Central memory CD8-positive, alpha-beta T cell (primary cell): ENCODE results near the gene MAGEB4.
"Not testable (repeated sequence)": the region's sequence is repeated elsewhere in the genome, so short reads cannot be mapped to it uniquely, and the experiment has no call there.

Source experiments
- ATAC-seq: fragments of 150-1000 bp; cut with Tn5 transposase; replicated peaks from 2 replicates; pipeline ENCODE4 v1.10.0; 2022; ENCODE audit warnings: mild to moderate bottlenecking, moderate FRiP score, moderate number of reproducible peaks; ENCODE audit not compliant: poor library complexity, severe bottlenecking; ENCODE audit errors: extremely low read depth
- DNase-seq, 2 donors: peaks; one replicate each; pipeline ENCODE4 v3.0.0; 2021; ENCODE audit warnings: low spot score in 2 of 2
- H3K27ac Mint-ChIP-seq: one replicate; pipeline ENCODE4 v1.8.0; 2022; ENCODE audit warnings: low read depth, mild to moderate bottlenecking, moderate library complexity, mixed read lengths
- H3K27me3 Mint-ChIP-seq: one replicate; pipeline ENCODE4 v1.8.0; 2022; ENCODE audit warnings: mixed read lengths
- H3K36me3 Mint-ChIP-seq: one replicate; pipeline ENCODE4 v1.8.0; 2022; ENCODE audit warnings: mild to moderate bottlenecking, moderate library complexity, mixed read lengths; ENCODE audit not compliant: insufficient read depth
- H3K4me1 Mint-ChIP-seq: one replicate; pipeline ENCODE4 v1.8.0; 2022; ENCODE audit warnings: mixed read lengths
- H3K4me3 Mint-ChIP-seq: one replicate; pipeline ENCODE4 v1.8.0; 2022; ENCODE audit warnings: mild to moderate bottlenecking, moderate library complexity, mixed read lengths
- H3K9me3 Mint-ChIP-seq: one replicate; pipeline ENCODE4 v1.8.0; 2022; ENCODE audit warnings: mixed read lengths

The MAGEB4 gene

DNA sequence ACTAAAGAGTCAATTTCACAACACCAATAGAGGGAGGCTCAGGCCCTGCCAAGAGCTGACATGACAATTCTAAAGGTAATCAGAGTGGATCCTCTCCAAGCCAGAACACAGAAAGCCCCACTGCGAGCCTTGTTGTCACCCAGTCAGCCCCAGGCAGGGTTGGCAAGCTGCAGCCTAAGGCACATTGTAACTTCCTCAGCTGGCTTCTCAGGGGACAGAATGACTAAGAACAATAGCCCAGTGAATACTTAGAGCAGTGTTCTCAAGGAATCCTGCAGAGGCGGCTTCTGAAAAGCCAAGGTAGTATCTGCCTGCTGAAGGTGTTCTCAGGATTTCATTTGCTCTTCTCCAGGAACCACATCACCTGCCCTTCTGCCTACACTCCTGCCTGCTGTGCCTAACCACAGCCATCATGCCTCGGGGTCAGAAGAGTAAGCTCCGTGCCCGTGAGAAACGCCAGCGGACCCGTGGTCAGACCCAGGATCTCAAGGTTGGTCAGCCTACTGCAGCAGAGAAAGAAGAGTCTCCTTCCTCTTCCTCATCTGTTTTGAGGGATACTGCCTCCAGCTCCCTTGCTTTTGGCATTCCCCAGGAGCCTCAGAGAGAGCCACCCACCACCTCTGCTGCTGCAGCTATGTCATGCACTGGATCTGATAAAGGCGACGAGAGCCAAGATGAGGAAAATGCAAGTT lies at the start of gene MAGEB4:
MAGEB4 (plus strand) TSS at position 277 of the 692 bp plus-strand sequence; CDS start at position 413, 136 bp downstream.
- Mint-ChIP-seq H3K27me3 (no peaks in the 10 kb centered on the region), H3K27ac (no peak within 1 kb of the TSS), H3K36me3 (no peaks in the 10 kb centered on the region), H3K9me3 (peaks cover 5% of the 10 kb centered on the region), H3K4me1 (no peaks in the 10 kb centered on the region), H3K4me3 (no peak within 1 kb of the TSS)
- ATAC-seq = no peak
- DNase-seq = no peak

DNA sequence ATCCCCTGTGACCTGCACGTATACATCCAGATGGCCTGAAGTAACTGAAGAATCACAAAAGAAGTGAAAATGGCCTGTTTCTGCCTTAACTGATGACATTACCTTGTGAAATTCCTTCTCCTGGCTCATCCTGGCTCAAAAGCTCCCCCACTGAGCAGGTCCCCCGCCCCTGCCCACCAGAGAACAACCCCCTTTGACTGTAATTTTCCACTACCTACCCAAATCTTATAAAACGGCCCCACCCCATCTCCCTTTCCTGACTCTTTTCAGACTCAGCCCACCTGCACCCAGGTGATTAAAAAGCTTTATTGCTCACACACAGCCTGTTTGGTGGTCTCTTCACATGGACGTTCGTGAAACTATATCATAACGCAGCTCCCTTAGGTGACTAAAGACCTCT lies 47.9 kb upstream of the MAGEB4 start:
- H3K9me3 Mint-ChIP-seq, H3K27me3 Mint-ChIP-seq, H3K36me3 Mint-ChIP-seq, ATAC-seq, H3K4me1 Mint-ChIP-seq, DNase-seq, H3K27ac Mint-ChIP-seq, H3K4me3 Mint-ChIP-seq: not testable (repeated sequence)

DNA sequence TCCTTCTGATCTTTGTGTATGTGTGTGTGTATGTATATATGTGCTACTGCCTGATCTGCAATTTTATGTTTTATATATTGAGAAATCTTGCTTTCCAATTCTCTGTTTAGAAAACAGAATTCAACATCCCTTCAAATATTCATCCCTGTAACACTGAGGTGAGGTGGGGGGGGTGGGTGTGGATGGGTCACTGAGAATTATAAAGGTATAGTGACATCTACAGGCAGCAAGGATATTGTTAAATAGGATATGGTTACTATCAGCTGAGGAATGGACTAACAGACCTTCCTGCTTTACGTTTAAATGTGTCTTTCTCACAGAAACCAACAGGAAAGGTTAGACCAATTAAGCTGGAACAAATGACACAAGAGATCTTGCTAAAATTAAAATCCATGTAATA lies 45.5 kb upstream of the MAGEB4 start:
- ATAC-seq (no peak), DNase-seq (no peak)
- Mint-ChIP-seq H3K4me3 (no peak overlapping the region), H3K4me1 (no peaks in the 10 kb centered on the region), H3K9me3 (peaks cover 13% of the 10 kb centered on the region), H3K27me3 (no peaks in the 10 kb centered on the region), H3K36me3 (no peaks in the 10 kb centered on the region), H3K27ac (no peak overlapping the region)

GRCh38 chrX:30212172-30212571 lies 29.6 kb upstream of the MAGEB4 start:
- no peaks in the 10 kb centered on the region for H3K27me3 Mint-ChIP-seq
- H3K4me1 Mint-ChIP-seq = no peaks in the 10 kb centered on the region
- H3K4me3 Mint-ChIP-seq = no peak overlapping the region
- no peak for DNase-seq
- H3K9me3 Mint-ChIP-seq = no peaks in the 10 kb centered on the region
- H3K36me3 Mint-ChIP-seq = no peaks in the 10 kb centered on the region
- H3K27ac Mint-ChIP-seq = no peak overlapping the region
- no peak for ATAC-seq

- ATAC-seq = no peak
Measured at GRCh38 chrX:30215357-30215843, 26.4 kb upstream of the MAGEB4 start, which contains the start of gene MAGEB2. Gene MAGEB2 (plus strand): TSS chrX:30215563. CDS start chrX:30218581, 3,018 bp downstream.

DNA sequence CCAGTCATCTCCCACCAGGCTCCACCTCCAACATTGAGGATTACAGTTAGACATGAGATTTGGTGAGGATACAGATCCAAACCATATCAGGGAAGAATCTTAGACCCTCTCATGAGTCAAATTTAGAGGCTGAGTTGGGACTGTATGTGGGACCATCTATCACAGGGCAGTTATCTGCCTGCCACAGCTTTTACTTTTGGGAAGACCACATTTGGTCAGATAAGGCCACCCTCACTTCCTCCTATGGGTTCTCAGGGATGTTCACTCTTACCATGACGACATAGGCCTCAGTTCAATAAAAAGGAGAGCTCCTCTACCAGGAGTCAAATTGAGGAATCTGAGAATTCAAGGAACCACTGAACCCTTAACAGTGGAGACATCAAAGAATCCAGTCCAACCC lies 24.3 kb upstream of the MAGEB4 start:
- no peak for ATAC-seq
- no peaks in the 10 kb centered on the region for H3K4me1 Mint-ChIP-seq
- no peak overlapping the region for H3K27ac Mint-ChIP-seq
- H3K27me3 Mint-ChIP-seq = no peaks in the 10 kb centered on the region
- no peak for DNase-seq
- H3K9me3 Mint-ChIP-seq = no peaks in the 10 kb centered on the region
- no peaks in the 10 kb centered on the region for H3K36me3 Mint-ChIP-seq
- no peak overlapping the region for H3K4me3 Mint-ChIP-seq

More at GRCh38 chrX:30215357-30215843, 26.4 kb upstream of the MAGEB4 start, which contains the start of gene MAGEB2:
- Mint-ChIP-seq H3K4me3 (no peak within 1 kb of the TSS), H3K27ac (no peak within 1 kb of the TSS), H3K36me3 (no peaks in the 10 kb centered on the region), H3K9me3 (no peaks in the 10 kb centered on the region), H3K27me3 (no peaks in the 10 kb centered on the region), H3K4me1 (no peaks in the 10 kb centered on the region)
- no peak for DNase-seq

GRCh38 chrX:30219372-30219771 lies 22.4 kb upstream of the MAGEB4 start:
- no peak overlapping the region for H3K27ac Mint-ChIP-seq
- ATAC-seq (no peak), DNase-seq (no peak)
- no peaks in the 10 kb centered on the region for H3K9me3 Mint-ChIP-seq
- no peaks in the 10 kb centered on the region for H3K36me3 Mint-ChIP-seq
- H3K4me1 Mint-ChIP-seq = no peaks in the 10 kb centered on the region
- H3K4me3 Mint-ChIP-seq = no peak overlapping the region
- no peaks in the 10 kb centered on the region for H3K27me3 Mint-ChIP-seq

DNA sequence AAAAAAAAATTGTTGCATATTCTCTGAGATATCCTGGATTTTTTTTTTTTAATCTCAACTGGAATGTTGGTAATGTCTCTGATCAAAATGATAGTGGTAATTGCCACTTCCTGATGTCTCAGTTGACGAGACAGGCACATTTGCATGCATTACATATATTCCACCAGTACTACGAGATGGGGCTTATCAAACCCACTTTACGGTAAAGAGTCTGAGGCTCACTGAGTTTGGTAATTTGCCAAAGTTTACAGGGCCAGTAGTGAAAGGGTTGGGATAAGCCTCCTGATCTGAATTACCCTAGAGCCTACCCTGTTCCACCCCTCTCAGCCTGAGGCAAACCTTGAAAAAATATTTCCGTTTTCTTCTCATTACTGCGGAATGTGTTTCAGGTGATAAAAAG lies 21.1 kb upstream of the MAGEB4 start:
- no peaks in the 10 kb centered on the region for H3K9me3 Mint-ChIP-seq
- H3K4me3 Mint-ChIP-seq = no peak overlapping the region
- H3K36me3 Mint-ChIP-seq = no peaks in the 10 kb centered on the region
- no peaks in the 10 kb centered on the region for H3K4me1 Mint-ChIP-seq
- H3K27me3 Mint-ChIP-seq = no peaks in the 10 kb centered on the region
- no peak overlapping the region for H3K27ac Mint-ChIP-seq
- no peak for ATAC-seq
- no peak for DNase-seq

GRCh38 chrX:30224536-30224935 lies 17.3 kb upstream of the MAGEB4 start:
- Mint-ChIP-seq H3K27me3 (no peaks in the 10 kb centered on the region), H3K36me3 (no peaks in the 10 kb centered on the region), H3K9me3 (no peaks in the 10 kb centered on the region), H3K4me1 (no peaks in the 10 kb centered on the region), H3K4me3 (no peak overlapping the region), H3K27ac (no peak overlapping the region)
- no peak for ATAC-seq
- no peak for DNase-seq

- H3K4me3 Mint-ChIP-seq = no peak overlapping the region
- H3K9me3 Mint-ChIP-seq = no peaks in the 10 kb centered on the region
- no peak for ATAC-seq
- no peaks in the 10 kb centered on the region for H3K36me3 Mint-ChIP-seq
- no peak for DNase-seq
- no peaks in the 10 kb centered on the region for H3K4me1 Mint-ChIP-seq
- H3K27ac Mint-ChIP-seq = no peak overlapping the region
- H3K27me3 Mint-ChIP-seq = no peaks in the 10 kb centered on the region
Measured at GRCh38 chrX:30228526-30228925, 13.3 kb upstream of the MAGEB4 start.

DNA sequence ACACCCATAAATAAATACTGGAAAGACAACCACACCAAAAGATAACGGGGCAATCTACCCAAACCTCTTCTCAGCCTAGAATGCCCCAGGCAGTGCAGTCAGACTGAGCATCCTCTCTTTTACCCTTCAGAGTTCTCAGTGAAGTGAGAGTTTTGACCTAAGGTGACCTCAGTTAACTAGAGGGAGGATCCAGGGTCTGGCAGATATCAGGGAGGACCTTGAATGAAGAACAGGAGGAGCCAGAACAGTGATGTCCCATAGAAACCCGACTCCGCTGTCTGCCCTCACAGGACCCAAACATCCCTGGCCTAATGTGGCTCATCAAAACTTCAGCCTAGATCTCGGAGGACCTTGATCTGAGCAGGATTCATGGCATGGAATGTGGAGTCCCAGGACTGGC lies 11.4 kb upstream of the MAGEB4 start, which contains the start of gene MAGEB3:
MAGEB3 (plus strand) TSS at position 263 of the 400 bp plus-strand sequence. CDS start 5,268 bp downstream, outside the sequence.
- no peak for ATAC-seq

GRCh38 chrX:30246769-30247489 lies 5.1 kb downstream of the MAGEB4 start, which contains the start of gene MAGEB1:
Gene MAGEB1 (plus strand): TSS chrX:30247146. CDS start chrX:30250494, 3,348 bp downstream.
- ATAC-seq = no peak
- H3K27me3 Mint-ChIP-seq = no peaks in the 10 kb centered on the region
- no peak for DNase-seq
- no peak within 1 kb of the TSS for H3K27ac Mint-ChIP-seq
- no peak within 1 kb of the TSS for H3K4me3 Mint-ChIP-seq
- peaks cover 4% of the 10 kb centered on the region for H3K9me3 Mint-ChIP-seq
- H3K4me1 Mint-ChIP-seq = no peaks in the 10 kb centered on the region
- no peaks in the 10 kb centered on the region for H3K36me3 Mint-ChIP-seq

More for the DNA sequence above, 11.4 kb upstream of the MAGEB4 start, which contains the start of gene MAGEB3:
- Mint-ChIP-seq H3K36me3 (no peaks in the 10 kb centered on the region), H3K27me3 (no peaks in the 10 kb centered on the region), H3K4me3 (no peak within 1 kb of the TSS), H3K27ac (no peak within 1 kb of the TSS), H3K4me1 (no peaks in the 10 kb centered on the region), H3K9me3 (no peaks in the 10 kb centered on the region)
- DNase-seq = no peak

DNA sequence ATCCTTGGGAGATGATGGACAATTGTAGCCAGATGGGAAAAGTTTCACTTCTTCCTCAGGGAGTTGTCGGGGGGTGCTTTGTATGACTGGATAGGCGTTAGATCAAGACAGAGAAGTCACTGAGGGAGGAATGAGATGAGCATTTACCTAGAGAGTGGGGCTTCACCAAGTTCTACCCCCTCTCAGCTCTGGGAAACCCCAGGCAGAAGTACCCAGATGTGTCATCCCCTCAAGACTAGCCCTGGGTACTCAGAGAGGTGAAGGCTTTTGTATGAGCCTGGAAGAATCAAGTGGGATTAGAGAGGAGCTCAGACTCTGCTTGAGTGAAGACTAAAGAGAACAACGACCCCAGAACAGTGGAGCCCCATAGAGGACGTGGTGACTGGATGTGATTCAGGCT lies 7.1 kb downstream of the MAGEB4 start:
- ATAC-seq = no peak
- H3K4me1 Mint-ChIP-seq = no peaks in the 10 kb centered on the region

More for the DNA sequence above, 7.1 kb downstream of the MAGEB4 start:
- Mint-ChIP-seq H3K4me3 (no peak overlapping the region), H3K9me3 (peaks cover 4% of the 10 kb centered on the region), H3K36me3 (no peaks in the 10 kb centered on the region), H3K27me3 (no peaks in the 10 kb centered on the region), H3K27ac (no peak overlapping the region)
- no peak for DNase-seq
